ENCODE data around the gene CAPN11. TPM values are rescaled to one million over a fixed set of nuclear protein-coding genes. Genes with fewer than 3 reads are reported as not detected.

The CAPN11 gene
- total RNA-seq: not detected

- no peak for DNase-seq (ENCODE audit: low spot score in 2 of 2)
Measured at GRCh38 chr6:44158770-44159228, at the start of gene CAPN11. Gene CAPN11 (plus strand): TSS chr6:44158820. CDS start chr6:44158849, 29 bp downstream.

DNA sequence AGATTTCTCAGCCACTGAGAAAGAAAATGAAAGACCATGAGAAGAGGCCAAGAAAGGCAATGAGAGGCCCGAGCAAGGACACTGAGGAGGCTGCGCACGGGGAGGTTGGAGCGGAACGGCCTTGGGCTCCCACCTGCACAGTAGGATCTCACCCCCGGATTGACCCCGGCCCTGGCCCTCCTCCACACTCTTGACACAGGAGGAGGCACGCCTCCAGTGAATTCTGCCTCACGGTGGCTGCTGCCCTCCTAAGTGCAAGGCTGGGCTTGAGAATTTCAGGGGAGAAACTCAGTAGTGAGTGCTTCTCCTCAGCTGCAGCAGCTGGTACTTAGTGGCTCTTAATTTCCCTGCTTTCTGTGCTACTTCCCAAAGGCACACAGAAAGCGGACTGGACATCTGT lies 49.4 kb upstream of the CAPN11 start:
- DNase-seq (ENCODE audit: low spot score in 2 of 2) (no peak), FAIRE-seq (no peak)

More at GRCh38 chr6:44158770-44159228, at the start of gene CAPN11:
- FAIRE-seq: no peak

DNA sequence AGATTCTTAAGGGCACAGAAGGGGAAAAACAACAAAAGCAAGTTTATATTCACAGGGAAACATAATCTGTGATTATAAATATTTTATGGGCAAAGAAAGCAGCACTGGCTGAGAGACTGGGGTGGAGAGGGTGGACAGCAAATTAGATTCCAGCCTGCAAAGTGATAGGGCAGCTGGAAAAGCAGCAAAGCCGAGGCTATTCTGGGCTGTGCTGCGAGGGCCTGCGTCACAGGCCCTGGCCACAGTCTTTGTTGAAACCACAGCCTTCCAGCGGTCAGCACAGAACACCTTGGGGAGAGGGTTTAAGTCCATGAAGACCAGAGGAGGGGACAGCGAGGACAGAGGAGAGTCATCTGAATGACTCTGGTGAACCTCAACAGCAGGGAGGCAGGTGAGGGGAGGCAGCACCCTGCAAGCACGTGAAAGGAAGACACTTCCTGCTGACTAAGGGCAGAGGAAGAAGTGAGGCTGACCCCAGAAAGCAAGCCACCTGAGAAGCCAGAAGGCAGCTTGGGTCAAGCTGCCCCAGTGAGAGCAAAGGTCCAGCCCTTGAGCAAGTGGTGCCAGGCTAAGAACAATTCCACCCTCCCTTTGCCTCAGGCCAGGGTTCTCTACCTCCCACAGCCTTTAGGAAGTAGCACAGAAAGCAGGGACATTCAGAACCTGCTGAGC lies 48.5 kb upstream of the CAPN11 start:
- FAIRE-seq: no peak
- no peak for DNase-seq (ENCODE audit: low spot score in 2 of 2)

DNA sequence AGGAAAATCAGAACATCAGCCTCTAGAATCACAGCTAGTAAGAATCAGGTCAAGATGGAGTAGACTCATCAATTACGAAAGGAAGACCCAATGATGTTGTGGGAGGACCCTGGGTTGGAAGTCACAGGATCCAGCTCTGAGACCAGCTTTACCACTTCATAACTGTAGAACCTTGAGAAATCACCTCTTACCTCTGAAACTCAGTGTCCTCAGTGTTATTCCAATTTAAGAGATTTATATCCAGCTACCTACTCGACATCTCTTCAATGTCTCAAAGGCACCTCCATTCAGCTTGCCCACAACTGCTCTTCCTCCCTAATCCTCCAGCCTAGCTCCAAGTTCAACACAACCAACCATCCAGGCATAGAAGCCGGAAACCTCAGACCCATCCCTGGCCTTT lies 47.7 kb upstream of the CAPN11 start:
- DNase-seq (ENCODE audit: low spot score in 2 of 2): no peak
- no peak for FAIRE-seq

DNA sequence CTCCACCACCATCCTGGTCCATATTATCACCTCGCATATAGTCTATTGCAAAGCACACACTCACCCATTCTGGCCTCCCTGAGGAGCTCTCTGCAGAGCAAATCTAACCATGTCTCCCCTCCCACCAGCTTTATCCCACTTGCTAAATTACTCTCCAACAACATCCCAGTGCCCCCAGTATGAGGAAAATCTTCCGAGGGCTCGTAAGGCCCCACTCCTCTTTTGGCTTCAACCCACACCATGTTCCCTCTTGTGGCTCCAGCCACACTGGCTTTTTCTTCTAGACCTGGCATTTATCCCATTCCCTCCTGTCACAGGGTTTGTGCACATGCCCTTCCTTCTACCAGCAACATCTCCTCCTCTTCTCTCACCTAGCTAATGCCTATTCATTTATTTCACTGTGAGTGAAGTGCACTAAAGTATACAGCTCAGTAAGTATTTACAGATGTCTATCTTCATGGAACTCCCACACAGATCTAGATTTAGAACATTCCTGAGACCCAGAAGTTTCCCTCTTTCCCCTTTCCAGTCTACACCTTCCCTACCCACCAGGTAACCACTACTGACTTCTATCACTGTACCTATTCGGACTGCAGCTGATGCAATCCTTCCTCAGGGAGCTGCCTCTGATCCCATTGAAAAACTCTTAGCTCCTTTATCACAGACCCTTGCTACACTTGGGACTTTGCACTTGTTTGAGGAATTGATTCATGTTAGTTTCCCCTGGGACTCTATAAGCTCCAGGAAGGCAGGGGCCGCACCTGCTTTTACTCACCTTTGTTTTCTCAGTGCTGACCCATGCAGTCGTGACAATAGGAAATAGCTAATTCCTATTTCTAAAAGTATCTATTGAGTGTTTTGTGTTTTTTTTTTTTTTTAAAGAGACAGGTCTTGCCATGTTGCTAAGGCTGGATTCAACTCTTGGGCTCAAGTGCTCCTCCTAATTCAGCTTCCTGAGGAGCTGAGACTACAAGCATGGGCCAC lies 46.9 kb upstream of the CAPN11 start:
- DNase-seq (ENCODE audit: low spot score in 2 of 2) (no peak), FAIRE-seq (no peak)

GRCh38 chr6:44113414-44113813 lies 45.2 kb upstream of the CAPN11 start:
- DNase-seq (ENCODE audit: low spot score in 2 of 2) (no peak), FAIRE-seq (no peak)

DNA sequence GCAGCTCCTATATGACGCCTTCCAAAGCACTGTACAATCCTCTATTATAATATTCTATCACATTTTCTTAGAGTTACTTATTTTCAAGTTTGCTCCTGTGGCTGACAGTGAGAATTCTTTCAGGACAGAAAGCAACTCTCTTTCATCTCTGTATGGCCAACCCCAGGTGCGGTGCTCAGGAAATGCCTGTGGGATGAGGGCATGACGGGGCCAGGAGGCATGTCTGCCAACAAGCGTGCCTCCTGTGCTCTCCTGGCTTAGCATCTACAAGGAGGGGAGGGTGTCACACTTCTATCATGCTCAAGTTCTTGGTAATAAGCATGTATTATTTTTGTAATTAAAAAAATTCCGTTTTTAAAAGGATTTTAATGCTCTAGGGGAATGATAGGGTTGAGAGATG lies 42.8 kb upstream of the CAPN11 start:
- FAIRE-seq (no peak), DNase-seq (ENCODE audit: low spot score in 2 of 2) (no peak)

GRCh38 chr6:44116641-44117382 lies 41.8 kb upstream of the CAPN11 start:
- FAIRE-seq: no peak
- DNase-seq (ENCODE audit: low spot score in 2 of 2): no peak

- no peak for FAIRE-seq
Measured at GRCh38 chr6:44117397-44118128, 41.1 kb upstream of the CAPN11 start.

DNA sequence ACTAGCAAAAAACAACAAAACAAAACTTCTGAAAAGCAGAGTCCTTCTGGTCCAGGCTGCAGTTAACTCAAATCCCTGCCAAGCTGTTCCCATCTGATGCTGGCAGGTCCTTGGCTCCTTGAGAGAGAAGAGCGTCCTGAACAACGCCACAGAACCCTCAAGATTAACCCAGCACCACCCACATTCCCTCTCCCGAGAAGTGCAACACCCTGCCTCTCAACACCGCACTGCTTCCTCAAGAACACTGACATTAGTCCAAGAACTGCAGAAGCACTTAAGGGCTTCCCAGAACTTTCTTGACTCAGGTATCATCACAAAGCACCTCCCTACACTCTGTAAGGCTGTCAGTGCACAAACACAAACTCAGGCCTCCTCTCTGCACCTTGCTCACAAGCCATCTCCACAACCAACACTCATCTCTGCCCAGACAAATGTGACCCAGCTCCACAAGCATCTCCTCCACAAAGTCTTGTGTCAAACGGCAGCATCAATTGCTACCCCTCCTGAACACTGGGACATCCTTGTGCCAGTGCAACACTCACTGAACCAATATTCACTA lies 38.8 kb upstream of the CAPN11 start:
- FAIRE-seq: no peak
- DNase-seq (ENCODE audit: low spot score in 2 of 2): no peak

More at GRCh38 chr6:44117397-44118128, 41.1 kb upstream of the CAPN11 start:
- no peak for DNase-seq (ENCODE audit: low spot score in 2 of 2)

DNA sequence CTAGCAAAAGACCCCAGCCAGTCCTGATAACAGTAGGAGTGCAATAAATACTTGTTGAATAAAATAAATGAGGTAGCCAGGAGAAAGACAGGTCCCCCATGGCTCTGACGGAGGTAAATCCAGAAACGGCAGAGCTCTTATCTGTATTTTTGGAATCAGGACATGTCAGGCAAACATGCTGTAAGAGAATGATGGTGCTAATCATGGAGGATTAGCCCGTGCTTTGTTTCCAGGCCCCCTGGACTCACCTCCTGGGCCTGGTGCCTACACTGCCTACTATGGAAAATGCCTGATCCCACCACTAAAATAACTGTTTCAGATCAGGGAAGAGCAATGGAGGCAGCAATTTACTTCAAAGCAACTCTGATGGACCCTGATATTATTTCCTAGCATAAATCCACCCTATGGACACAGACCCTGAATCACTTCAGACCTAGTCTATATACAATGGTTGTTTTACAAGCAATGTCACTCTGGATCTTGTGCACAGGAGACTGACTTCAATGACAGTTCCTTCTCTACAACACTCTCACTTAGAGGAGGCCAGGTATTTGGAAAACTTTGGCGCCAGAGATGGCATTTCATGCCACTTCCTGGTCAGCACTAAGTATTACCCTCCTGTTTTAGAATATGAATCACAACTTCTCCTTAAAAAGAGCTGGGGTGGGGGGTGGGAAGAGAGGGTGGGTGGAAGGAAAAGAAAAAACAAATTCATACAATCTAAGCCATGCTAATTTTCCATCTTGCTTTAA lies 37.8 kb upstream of the CAPN11 start:
- DNase-seq (ENCODE audit: low spot score in 2 of 2) (no peak), FAIRE-seq (no peak)

DNA sequence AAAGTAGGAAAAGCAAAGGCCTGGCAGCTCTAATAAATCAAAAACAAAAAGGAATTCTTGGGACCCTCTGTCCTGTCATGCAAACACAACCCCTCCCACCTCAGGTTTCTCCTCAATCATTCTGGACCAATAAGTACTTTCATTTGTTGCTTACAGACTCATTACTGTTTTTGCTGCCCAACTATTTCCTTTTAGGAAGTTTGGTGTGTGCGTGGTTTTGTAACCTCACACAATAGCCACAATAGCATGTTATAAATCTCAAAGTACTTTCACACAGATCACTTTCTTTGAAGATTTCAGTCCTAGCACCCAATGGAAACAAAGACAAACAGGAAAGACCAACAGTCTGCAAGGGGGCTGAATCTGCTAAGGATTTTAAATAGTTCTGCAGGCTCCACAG lies 35.8 kb upstream of the CAPN11 start:
- FAIRE-seq (no peak), DNase-seq (ENCODE audit: low spot score in 2 of 2) (no peak)

GRCh38 chr6:44123544-44123943 lies 35.1 kb upstream of the CAPN11 start:
- DNase-seq (ENCODE audit: low spot score in 2 of 2): no peak
- no peak for FAIRE-seq

- FAIRE-seq: no peak
- peak; percentile 49 to 60 for DNase-seq (ENCODE audit: low spot score in 2 of 2)
Measured at GRCh38 chr6:44126320-44127149, 32.1 kb upstream of the CAPN11 start.

DNA sequence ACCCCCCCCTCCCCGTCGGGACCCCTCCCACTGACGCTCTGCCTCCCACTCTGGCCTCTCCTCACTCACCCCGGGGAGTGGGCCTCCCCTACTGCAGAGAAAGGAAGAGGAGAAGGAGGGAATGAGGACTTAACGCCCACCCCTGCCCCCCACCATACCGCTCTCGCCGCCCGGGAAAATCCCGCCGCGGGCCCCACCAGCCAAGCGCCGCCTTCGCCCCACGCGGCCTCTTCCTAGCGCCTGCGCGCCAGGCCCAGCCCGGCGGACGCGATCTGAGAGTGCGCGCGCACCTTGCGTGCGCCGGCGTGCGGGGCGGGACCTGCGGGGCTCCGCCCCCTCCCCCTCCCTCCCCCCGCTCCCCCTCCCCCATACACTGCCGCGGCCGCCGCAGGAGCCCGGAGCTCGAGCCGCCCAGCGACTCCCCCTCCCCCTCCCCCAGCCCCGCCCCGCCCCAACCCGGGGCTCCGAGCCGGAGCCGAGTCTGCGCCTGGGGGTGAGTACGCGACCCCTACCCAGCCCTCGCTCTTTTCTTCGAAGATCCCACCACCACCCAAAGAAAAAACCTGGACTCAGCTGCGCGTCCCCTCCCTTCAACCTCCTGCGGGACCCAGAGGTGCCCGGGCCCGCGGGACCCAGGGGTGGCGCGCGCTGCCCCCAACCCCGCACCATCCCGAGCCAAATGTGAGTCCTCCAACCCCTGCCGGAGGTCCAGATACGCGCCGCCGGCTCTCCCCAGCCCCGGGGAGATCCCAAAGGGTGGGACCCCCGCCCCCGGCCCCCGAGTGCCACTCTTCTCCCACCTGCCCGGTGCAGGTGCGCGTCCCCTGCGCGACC lies 31.2 kb upstream of the CAPN11 start, which contains the start of the genes MRPL14 and TMEM63B:
TSS of gene MRPL14 (minus strand) at position 267 of the 834 bp plus-strand sequence. CDS start 10,841 bp downstream, outside the sequence.
TSS of gene TMEM63B (plus strand) at position 369 of the 834 bp plus-strand sequence. CDS start 7,031 bp downstream, outside the sequence.
- DNase-seq (ENCODE audit: low spot score in 2 of 2) (peak; percentile 99), FAIRE-seq (no peak)

DNA sequence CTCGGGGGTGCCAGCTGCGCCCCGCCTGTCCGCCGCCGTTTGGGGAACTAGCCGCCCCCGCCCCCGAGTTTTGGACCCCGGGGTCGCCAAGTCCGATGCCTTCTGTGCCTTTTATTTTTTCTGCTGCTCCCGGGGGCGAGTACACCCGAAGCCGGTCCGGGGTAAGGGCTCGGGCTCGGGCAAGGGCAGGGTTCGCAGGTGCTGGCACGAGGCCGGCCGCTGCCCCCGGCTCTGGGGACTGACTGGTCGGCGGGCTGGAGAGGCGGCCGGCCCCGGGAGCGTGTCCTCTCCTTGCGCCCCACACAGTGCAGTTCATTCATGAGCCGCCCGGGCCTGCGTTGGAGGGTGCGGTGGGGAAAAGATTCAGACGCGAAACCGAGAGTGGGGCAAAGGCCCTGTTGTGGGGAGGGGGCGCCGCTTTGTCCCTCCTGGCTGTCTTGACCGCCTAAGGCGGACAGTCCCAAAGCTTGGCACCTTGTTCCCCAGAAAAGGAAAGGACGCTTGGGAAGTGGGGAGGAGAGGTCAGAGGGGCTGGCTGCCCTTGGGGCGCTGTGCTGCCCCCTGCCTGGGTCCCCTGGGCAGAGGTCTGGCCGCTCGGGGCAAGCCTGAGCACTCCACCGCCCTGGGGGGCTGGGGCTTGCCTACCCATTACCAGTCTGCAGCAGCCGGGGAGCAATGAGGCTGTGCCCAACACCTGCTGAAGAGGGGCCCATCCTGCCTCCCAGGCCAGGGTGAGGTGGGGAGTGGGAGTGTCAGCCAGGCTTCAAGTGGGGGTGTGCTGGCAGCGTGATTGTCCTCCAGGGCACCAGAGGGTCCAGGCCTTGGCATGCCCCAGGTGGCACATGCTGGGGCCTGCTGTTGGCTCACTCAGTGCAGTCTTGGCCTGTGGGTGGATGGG lies 30.4 kb upstream of the CAPN11 start:
- DNase-seq (ENCODE audit: low spot score in 2 of 2) (peak; percentile 57 to 63), FAIRE-seq (no peak)

Measured in frontal cortex (tissue), 4 donors.